Heart left ventricle (tissue), 13 donors: ENCODE data around the gene EFCAB5.
"Not testable (repeated sequence)": the region's sequence is repeated elsewhere in the genome, so short reads cannot be mapped to it uniquely, and the experiment has no call there.

Source experiments
- POLR2A ChIP-seq, 2 donors: fragments of 450-650 bp; IDR thresholded peaks; one replicate each; pipeline ENCODE4 v1.6.1; 2017; ENCODE audit warnings: antibody characterized with exemption in 2 of 2, mild to moderate bottlenecking in 2 of 2, moderate library complexity in 2 of 2
- TF ChIP-seq, protein P1 (sequence below), 12 donors: fragments of 200-600 bp; sonication (generic) in 4 of 12; IDR thresholded peaks; one replicate each; pipeline versions ENCODE4 v1.5.0 to v1.8.0; 2018 to 2022; ENCODE audit warnings: antibody characterized with exemption in 12 of 12, mild to moderate bottlenecking in 5 of 12
- donor health status: ischemic (EF 13 %, LVEDD 7.1; RV severe dilation, severe dysfunction).
- donor health status: DM: no; HTN: yes; CAD: no.
- donor health status: DM: no; HTN: no; CAD: no.
- donor health status: ischemic (EF 25% LVEDD 6.9; RV normal size, moderate dysfunction).
- donor health status: ischemic (EF 25% LVEDD 5.7; RV mildly dilated, moderate dysfunction).
- donor health status: ischemic (EF 35%, LVEDD 5.7; RV mildly dilated, moderate dysfunction).
- donor health status: nonischemic (EF 11% LVEDD 7.7; RV severe dilation, severe dysfunction).
- donor health status: DM: yes; HTN: yes; CAD: no.
- donor health status: PGD.
- donor health status: ischemic (EF 29% LVEDD 5.4; RV normal size, mild dysfunction).
- donor health status: nonischemic (EF 23%, LVEDD 6.1; RV moderate dilation, normal function).

DNA sequence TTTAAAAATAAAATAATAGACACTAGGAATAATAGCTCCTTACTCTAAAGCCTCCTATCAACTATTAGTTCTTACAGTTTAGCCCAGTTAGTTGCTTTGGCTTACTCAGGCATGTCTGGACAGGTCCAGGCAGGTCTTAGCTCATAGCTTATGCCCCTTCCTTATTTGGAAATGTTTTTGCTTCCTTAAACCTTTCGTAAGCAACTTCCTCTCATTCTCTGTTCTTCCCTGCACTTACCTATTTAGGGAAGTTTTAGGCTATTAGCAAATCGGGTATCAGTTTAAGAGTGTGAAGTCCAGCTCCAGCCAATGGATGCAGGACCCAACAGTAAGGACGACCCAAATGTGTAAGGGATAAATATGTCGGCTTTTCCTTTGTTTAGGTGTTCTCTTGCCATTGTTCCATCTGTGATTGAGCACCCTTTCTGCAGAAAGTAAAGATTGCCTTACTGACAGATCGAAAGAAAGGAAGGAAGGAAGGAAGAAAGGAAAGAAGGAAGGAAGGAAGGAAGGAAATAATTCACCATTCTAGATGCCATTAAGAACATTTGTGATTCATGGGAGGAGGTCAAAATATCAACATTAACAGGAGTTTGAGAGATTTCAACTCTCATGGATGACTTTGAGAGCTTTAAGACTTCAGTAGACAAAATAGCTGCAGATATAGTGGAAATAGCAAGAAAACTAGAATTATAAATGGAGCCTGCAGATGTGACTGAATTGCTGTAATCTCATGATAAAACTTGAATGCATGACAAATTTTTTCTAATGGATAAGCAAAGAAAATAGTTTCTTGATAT lies 99.5 kb downstream of the EFCAB5 start:
- TF ChIP-seq, protein P1, sequence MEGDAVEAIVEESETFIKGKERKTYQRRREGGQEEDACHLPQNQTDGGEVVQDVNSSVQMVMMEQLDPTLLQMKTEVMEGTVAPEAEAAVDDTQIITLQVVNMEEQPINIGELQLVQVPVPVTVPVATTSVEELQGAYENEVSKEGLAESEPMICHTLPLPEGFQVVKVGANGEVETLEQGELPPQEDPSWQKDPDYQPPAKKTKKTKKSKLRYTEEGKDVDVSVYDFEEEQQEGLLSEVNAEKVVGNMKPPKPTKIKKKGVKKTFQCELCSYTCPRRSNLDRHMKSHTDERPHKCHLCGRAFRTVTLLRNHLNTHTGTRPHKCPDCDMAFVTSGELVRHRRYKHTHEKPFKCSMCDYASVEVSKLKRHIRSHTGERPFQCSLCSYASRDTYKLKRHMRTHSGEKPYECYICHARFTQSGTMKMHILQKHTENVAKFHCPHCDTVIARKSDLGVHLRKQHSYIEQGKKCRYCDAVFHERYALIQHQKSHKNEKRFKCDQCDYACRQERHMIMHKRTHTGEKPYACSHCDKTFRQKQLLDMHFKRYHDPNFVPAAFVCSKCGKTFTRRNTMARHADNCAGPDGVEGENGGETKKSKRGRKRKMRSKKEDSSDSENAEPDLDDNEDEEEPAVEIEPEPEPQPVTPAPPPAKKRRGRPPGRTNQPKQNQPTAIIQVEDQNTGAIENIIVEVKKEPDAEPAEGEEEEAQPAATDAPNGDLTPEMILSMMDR (IDR thresholded peaks at IDR 0.05), result not testable (repeated sequence)
- TF ChIP-seq POLR2A (IDR thresholded peaks at IDR 0.05), result not testable (repeated sequence)
